NCI-H2107 treated with DMSO at 0.1 percent for 48 hours (cell line): Measurements from ENCODE around the gene TBL2.
"Not testable (repeated sequence)": the region's sequence is repeated elsewhere in the genome, so short reads cannot be mapped to it uniquely, and the experiment has no call there.

ENCODE experiments used
- DNase-seq: peaks from one replicate; lab custom pipeline; 2025; ENCODE audit not compliant: unreplicated experiment; lab: John Stamatoyannopoulos, UW

The TBL2 gene

GRCh38 chr7:73537051-73537450 lies 41.3 kb downstream of the TBL2 start:
- no peak for DNase-seq

GRCh38 chr7:73536479-73536878 lies 41.9 kb downstream of the TBL2 start:
- DNase-seq: no peak

- not testable (repeated sequence) for DNase-seq
Measured at GRCh38 chr7:73535918-73536317, 42.5 kb downstream of the TBL2 start.

- DNase-seq: no peak
Measured at GRCh38 chr7:73533742-73534141, 44.6 kb downstream of the TBL2 start.

GRCh38 chr7:73532224-73532623 lies 46.2 kb downstream of the TBL2 start:
- no peak for DNase-seq

- no peak for DNase-seq
Measured at GRCh38 chr7:73530800-73531199, 47.6 kb downstream of the TBL2 start.

GRCh38 chr7:73526896-73527821 lies 51.2 kb downstream of the TBL2 start:
- DNase-seq: peak; percentile 32

- not testable (repeated sequence) for DNase-seq
Measured at GRCh38 chr7:73526158-73526494, 52.3 kb downstream of the TBL2 start.

GRCh38 chr7:73522105-73522872 lies 56.1 kb downstream of the TBL2 start, which contains the start of gene BAZ1B:
TSS of gene BAZ1B (minus strand) at chr7:73522293. CDS start at chr7:73521933, 360 bp downstream.
- peak; percentile 92 for DNase-seq

- no peak for DNase-seq
Measured at GRCh38 chr7:73521636-73522104, 56.7 kb downstream of the TBL2 start.

- DNase-seq: peak; percentile 15
Measured at GRCh38 chr7:73520673-73521635, 57.4 kb downstream of the TBL2 start.

GRCh38 chr7:73519867-73520672 lies 58.3 kb downstream of the TBL2 start:
- DNase-seq: no peak

GRCh38 chr7:73518470-73518869 lies 59.9 kb downstream of the TBL2 start:
- DNase-seq: no peak
